HuH-7 (cell line): ENCODE results near the gene SCGB1C1.
"Not testable (repeated sequence)": the region's sequence is repeated elsewhere in the genome, so short reads cannot be mapped to it uniquely, and the experiment has no call there.

Experiments
- DNase-seq: peaks from one replicate; pipeline ENCODE4 v3.0.0; 2011; ENCODE audit warnings: low spot score

SCGB1C1 gene

DNA sequence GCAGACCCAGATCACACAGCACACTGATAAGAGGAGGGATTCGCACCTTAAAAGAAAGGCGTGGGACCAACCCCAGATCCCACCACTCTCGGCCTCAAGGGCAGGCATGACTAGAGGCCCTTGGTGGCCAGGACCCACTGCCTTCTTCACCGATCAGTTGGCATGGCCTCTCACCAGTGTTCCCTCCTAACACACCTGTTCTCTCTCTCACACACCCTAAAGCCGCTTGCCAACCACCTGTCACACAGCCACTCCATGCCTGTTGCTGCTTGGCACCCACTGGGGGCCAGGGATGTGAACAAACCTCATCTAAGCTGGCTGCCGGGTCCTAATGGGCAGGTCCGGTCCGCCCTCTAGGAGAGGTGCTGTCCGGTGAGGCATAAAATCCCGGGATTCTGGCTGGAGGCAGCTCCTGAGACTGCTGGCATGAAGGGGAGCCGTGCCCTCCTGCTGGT is at the start of gene SCGB1C1:
TSS of gene SCGB1C1 (plus strand) at position 405 of the 455 bp plus-strand sequence. CDS start at position 427, 22 bp downstream.
- DNase-seq, result not testable (repeated sequence)

DNA sequence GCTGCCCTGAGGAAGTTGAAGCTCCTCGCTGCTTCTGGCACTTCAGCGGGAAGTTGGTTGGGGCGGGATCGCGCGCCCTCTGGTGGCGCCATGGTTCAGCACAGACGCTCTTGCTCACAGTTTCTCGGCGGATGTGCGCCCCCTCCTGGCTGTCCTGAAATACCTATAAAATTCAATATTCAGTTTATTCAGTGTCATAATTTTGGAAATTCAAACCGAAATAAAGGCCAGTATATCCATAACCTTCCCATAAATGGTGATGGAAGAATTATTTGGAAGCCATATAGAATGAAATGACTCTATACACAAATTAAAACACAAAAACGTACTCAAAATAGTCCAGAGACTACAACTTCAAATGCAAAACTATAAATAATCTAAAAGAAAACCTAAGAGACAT is 12.6 kb upstream of the SCGB1C1 start:
- DNase-seq, result not testable (repeated sequence)

DNA sequence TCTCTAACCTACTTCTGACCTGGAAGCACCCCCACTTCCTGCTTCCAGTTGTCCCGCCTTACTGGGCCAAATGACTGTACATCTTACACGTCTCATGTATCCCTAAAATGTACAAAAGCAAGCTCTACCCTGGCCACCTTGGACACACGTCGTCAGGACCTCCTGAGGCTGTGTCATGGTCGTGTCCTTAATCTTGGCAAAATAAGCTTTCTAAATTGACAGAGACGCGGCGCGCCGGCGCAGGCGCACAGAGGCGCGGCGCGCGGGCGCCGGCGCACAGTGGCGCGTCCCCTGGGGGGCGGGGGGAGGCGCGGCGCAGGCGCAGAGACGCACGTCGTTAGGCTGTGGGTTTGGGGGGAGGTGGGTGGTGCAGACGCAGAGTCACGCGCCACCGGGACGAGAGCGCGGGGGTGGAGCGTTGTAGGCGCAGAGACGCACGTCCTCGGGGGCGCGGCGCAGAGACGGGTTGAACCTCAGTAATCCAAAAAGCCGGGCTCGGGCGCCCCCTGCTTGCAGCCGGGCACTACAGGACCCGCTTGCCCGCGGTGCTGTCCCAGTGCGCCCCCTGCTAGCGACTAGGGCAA is 3.6 kb upstream of the SCGB1C1 start:
- not testable (repeated sequence) for DNase-seq

DNA sequence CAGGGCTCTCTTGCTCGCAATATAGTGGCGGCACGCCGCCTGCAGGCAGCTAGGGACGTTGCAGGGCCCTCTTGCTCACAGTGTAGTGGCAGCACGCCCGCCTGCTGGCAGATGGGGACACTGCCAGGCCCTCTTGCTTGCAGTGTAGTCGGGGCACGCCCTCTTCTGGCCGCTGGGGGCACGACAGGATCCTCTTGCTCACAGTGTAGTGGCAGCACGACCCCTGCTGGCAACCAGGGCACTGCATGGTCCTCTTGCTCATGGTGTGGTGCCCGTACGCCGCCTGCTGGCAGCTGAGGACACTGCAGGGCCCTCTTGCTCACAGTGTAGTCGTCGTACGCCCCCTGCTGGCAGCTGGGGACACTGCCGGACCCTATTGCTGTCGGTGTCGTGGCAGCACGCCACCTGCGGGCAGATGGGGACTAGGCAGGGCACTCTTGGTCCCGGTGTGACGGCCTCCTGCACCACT is 3.0 kb upstream of the SCGB1C1 start:
- DNase-seq, result not testable (repeated sequence)

DNA sequence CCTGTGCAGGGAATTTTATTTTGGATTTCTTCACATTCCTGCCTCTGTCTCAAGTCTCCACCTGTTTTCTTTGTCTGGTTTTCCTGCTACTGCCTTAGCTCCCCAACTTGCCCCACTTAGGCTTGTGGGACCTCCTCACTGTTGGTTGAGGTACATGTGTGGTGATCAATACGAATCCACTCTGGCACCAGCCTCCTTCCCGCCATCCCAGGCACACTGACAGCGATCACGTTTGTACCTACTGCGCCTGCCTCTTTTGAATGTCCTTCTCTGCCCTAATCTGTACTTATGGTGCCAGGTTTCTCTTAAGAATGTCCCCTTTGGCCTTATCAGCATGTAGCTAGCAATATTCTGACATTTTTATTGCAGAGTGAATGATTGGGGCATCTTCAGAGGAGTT is 2.3 kb upstream of the SCGB1C1 start:
- not testable (repeated sequence) for DNase-seq

DNA sequence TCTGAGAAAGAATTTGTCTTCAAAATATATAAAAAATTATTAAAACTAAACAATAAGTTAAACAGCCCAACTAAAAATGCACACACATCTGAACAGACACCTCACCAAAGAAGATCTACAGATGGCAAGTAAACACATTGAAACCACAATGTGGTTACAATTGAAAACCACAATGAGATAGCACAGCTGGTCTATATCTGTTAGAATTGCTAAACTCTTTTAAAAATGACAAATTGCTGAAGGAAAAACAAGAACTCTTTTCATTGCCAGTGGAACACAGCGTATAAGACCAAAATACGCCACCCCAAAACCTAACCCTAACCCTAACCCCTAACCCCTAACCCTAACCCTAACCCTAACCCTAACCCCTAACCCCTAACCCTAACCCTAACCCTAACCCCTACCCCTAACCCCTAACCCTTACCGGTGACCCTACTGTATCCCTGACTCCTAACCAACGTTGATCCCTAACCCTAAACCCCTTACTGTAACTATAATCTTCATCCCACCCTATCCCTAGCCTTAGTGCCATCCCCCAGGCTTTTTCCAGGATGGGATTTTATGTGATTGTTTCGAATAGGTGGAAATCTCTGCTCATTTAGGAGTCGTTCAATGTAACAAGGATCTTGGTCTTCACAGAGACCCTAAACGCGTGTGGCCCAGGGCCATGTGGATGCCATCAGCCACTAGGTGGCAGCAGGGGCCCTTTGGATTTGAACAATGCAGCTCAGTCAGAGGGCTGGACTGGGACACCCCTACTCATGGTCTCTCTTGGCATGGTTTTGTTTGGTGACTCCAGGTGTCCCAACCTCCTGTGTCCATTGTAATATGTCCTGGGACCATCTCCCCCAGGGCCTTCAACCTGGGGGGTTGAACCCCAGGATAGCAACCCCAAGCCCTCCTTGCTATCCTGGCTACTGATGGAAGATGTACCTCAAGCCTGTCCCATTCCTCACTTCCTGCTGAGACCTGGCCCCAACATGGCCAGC is 1.1 kb upstream of the SCGB1C1 start:
- DNase-seq, result not testable (repeated sequence)

DNA sequence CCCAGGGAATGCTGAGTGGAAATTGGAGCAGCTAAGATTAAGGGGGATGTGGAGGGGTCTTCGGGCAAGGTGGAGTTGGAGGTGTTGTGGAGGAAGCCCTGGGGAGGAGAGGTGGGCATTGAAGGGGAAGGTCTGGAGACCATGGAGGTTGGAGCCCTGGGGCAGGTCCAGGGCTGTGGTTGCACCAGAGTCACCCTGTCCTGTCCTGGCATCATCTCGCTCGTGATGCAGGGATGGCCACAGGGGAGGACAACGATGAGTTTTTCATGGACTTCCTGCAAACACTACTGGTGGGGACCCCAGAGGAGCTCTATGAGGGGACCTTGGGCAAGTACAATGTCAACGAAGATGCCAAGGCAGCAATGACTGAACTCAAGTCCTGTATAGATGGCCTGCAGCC is 603 bp downstream of the SCGB1C1 start:
- DNase-seq, result not testable (repeated sequence)

DNA sequence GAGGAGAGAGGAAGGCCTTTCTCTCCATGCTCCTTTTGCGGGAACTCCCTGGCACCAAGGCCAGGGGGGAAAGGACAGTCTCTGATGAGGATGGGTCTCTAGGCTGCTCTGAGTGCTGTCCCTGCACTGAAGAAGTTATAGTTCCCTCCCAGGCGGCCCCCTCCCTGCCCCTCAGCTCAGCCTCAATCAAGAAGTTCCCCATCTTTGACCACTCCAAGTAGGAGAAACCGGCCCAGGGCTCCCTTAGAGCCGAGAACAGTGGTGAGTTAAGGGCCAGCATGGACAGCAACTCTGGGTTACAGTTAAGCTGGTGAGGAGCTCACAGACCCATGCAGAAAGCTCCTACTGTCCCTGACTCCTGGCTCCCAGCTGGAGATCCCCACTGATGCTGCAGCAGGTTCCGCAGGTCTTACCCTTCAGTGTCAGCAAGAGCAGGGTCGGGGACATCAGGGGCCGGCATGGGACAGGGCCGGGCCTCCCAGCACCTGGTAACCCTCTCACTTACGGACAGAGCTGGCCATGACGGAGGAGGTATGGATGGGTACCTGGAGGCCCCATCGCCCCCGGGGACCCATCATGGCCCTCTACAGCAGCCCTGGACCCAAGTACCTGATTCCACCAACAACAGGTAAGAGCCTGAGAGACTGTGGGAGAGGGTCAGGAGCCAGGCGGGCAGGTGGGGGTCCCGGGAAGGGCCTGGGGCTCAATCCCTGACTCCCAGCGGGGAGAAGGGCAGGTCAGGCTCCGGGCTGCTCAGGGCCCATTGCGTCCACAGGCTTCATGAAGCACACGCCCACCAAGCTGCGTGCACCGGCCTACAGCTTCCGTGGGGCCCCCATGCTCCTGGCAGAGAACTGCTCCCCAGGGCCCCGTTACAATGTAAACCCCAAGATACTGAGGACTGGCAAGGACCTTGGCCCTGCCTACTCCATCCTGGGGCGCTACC is 4.2 kb downstream of the SCGB1C1 start:
- DNase-seq, result no peak

DNA sequence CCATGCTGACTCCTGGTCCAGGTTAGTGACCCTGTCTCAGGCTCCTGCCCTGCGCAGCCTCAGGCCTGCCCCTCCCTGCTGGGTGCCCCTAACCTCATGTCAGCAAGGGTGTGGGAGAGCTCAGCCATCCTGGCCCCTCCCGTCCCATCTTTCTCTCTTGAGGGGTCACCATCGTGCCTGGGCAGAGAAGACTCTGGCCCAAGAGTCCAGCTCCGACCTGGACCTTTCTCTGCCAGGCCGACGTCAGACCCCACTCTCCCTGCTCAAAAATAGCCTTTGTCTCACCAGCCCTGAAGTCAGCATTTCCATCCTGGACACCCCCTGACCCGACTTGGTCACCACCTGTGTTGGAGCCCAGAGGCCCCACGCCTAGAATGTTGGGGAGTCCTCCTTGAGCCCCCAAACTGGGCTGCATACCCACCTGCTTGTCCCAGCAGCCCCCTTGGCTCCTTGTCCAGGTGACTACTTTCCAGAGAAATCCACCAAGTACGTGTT is 4.9 kb downstream of the SCGB1C1 start:
- DNase-seq, result no peak

DNA sequence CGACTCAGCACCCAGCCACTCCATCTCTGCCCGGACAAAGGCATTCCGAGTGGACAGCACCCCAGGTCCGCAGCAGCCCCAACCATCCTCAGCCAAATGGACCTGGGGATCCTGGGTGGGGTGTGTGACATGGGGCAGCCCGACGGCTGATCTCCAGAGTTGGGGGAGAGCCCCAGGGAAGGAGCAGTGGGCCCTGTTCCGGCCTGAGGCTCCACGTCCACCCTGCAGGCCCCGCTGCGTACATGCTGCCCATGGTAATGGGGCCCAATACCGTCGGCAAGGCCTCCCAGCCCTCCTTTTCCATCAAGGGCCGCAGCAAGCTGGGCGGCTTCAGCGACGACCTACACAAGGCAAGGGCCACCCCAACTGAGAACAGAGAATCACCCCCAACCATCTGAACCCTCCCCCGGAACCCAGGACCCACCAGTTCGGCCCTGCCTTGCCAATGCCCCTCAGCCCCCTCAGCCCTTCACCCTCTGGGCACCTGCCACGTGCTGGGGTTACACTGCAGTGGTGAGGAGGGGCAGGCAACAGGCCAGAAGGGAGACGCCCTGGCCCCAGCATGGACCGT is 5.4 kb downstream of the SCGB1C1 start:
- DNase-seq, result no peak

DNA sequence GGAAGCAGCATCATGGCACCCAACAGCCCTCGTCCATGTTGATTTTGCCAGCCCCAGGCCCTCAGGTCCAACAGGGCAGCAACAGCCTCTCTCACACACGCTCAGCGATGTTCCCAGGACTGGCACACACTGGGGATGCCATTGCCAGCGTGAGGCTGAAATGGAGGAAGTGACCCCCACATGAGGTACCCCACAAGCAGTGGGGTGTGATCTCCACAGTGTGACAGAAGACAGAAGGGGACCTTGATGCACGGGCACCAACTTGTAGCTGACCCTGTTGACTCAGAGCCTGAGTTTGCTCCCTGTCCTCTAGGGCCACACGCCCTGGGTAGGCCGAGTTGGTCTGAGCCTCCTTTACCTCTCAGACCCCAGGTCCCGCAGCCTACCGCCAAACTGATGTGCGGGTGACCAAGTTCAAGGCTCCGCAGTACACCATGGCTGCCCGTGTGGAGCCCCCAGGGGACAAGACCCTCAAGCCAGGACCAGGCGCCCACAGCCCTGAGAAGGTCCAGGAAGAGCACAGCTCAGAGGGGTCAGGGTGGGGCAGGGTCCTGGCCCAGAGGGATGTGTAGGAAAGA is 6.2 kb downstream of the SCGB1C1 start:
- DNase-seq, result no peak

DNA sequence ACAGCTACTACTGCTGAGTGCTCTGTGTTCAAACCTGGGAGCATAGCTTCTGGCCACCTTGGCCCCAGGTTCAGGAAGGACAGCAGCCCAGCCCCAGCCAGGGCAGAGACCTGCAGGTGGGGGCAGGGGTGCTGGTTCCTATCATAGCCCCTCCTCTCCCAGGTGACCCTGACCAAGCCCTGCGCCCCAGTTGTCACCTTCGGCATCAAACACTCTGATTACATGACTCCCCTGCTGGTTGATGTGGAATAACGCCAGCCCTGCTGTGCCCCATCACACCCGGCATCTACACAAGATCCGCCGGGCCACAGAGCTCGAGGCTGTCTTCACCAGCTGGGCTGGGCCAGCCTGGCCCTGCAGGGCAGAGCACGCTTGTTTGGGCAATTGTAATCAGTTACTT is 6.9 kb downstream of the SCGB1C1 start:
- no peak for DNase-seq

DNA sequence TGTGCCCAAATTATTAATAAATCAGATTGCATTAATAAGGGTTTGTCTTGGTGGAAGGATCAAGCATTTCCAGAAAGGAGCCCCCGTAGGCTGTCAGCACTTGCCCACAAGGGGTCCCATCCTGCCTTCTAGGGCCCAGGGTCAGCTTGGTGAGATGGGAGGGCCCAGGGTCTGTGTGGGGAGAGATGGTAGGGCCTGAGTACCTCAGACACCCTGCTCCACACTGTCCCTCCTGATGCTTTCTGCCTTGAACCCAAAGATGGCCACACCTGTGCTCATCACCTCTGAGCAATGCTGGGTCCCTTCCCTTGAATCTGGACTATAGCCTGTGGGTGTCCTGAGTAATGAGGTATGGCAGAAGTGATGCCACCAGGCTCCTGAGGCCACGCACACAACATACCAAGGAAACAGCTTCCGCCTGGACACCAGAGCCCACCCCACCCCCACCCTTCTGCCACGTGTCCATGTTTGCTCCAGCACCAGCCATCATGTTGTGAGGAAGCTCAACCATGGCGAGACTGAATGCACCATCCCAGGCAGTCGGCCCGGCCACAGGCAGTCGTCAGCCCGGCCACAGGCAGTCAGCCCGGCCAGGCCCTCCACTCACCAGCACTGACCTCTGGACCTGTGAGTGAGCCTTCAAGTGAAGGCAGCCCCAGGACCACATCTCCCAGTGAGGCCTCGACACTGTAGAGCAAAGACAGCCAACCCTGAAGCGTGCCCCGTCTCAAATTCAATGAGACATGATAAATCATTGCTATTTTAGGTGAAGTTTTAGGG is 7.5 kb downstream of the SCGB1C1 start:
- DNase-seq, result no peak

DNA sequence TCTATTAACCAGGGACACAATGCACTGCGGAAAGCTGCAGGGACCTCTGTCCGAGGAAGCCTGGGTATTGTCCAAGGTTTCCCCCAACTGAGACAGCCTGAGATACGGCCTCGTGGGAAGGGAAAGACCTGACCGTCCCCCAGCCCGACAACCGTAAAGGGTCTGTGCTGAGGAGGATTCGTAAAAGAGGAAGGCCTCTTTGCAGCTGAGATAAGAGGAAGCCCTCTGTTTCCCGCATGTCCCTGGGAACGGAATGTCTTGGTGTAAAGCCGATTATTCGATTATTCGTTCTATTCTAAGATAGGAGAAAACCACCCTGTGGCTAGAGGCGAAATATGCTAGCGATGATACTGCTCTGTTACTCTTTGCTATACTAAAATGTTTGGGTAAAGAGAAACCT is 9.1 kb downstream of the SCGB1C1 start:
- no peak for DNase-seq

DNA sequence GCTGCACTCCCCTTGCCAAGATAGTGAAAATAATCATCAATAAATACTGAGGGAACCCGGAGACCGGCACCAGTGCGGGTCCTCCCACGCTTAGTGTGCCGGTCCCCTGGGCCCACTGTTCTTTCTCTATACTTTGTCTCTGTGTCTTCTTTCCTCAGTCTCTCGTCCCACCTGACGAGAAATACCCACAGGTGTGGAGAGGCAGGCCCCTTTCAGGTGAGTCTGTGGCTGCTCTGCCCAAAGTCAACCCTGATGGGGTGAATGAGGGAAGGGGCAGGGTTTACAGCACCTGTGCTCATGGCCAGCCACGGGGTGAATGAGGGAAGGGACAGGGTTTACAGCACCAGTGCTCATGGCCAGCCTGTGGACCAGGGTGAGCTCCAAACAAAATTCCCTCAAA is 9.6 kb downstream of the SCGB1C1 start:
- DNase-seq, result no peak

DNA sequence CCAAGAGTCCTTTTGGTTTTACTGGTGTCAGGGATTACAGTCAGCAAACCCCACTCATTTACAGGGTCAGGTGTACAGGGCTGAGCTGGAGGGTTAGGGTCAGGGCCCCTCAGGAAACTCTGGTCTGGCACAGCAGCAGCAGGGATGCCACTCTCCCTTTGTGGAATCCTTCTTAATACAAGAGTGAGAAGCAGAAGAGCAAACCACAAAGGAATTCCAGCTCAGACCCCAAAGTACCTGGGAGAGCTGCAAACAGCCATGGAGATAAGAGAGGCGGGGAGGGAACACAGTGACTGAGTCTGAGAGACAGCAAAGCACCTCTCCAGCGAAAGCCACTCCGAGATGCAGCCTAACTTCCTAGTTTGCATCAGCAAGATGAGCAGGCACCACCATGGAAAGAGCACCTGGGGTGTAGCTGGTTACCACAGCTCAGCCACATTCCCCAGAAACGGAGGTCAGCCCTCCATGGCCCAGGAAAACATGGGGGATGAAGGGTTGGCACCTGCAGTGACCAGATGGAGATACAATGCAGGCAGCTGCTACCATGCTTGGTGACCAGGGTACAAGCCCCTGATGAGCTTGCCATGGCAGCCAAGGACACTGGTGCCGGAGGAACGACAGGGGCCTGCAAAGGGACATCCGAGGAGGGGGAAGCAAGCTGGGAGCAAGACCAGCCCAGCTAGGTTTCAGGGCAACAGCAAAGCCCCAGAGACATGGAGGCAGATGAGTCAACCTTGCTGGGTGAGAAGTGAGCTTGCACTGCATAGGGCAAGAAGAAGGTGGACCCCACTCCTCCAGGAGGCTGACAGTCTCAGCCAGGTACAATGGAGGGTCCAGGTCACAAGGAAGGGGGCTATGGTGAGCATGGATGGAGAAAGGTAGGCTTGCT is 10.4 kb downstream of the SCGB1C1 start:
- no peak for DNase-seq

DNA sequence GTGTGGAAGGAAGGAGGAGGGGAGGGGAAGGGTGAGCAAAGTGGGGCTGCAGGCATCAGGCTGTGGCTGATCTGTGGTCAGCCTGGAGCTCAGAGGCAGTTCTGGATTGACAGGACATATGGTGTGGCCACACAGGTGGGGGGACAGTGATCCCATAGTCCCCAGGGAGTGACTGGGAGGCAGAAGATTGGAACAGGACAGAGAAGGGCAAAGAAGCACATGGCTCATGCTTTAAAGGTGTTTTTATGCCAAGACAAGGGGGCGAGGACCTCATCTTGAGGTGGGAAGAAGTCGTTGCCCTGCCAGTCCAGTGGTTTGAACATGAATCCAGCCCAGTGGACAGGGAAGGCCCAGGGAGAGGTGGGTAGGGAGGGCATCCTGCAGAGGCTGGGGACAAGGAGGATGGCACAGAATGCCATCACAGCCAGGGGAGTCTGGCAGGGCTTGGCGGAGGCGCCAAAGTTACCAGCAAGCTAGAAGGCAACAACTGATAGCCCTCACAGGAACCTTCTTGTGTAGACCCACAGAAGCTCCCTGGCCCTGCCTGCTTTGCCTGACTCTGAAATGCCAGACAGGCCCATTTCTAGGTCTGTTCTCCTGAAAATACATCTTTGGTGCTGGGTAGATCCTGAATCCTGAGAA is 11.2 kb downstream of the SCGB1C1 start:
- no peak for DNase-seq

DNA sequence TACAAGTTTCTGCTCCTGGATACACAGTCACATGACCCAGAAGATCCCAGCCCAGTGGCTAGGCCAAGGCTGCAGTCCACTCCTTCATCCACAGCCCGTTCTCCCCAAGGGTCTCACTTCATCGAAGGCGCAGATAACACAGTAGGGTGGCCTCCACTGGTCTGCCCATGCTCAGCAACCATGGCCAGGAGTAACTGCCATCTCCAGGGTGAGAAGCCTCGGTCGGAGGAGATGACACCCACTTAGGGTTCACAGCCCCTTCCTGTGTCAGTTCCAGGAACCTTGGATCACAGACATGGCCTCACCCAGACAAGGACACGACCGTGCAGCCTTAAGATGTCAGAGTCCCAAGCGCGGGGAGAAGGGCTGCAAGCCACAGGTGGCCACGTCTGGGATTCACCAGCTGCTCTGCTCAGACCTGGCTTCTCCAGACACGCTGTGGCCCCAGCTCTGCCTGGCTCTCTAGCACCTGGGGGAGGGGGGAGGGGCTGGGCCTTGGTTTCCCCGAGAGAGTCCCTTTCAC is 11.8 kb downstream of the SCGB1C1 start:
- DNase-seq, result no peak
